ENCODE data around the gene GPALPP1. TPM values are rescaled to one million over a fixed set of nuclear protein-coding genes. Genes with fewer than 3 reads are reported as not detected.

GPALPP1 gene
- total RNA-seq, 2 donors from 2014 or later = 9.0 to 14.6 TPM

GRCh38 chr13:45047394-45048310 is 58.3 kb downstream of the GPALPP1 start:
- Histone ChIP-seq H3K36me3 (no peaks in the 10 kb centered on the region), H3K27me3 (no peaks in the 10 kb centered on the region), H3K4me1 (peaks cover 0 to 6% of the 10 kb centered on the region in 2 donors), H3K27ac (peak overlapping the region; percentile 18 to 61), H3K4me3 (peak overlapping the region; percentile 35 to 46), H3K9me3 (no peaks in the 10 kb centered on the region)
- TF ChIP-seq CTCF (IDR thresholded peaks at IDR 0.05) = peak; percentile 69 to 88
- peak; percentile 72 for DNase-seq (ENCODE audit: low spot score)

- no peak for TF ChIP-seq CTCF (IDR thresholded peaks at IDR 0.05)
- Histone ChIP-seq H3K4me3 (no peak overlapping the region), H3K9me3 (no peaks in the 10 kb centered on the region), H3K4me1 (peaks cover 0 to 6% of the 10 kb centered on the region in 2 donors), H3K36me3 (no peaks in the 10 kb centered on the region), H3K27ac (no peak overlapping the region), H3K27me3 (no peaks in the 10 kb centered on the region)
- no peak for DNase-seq (ENCODE audit: low spot score)
Measured at GRCh38 chr13:45048890-45049407, 59.6 kb downstream of the GPALPP1 start.

GRCh38 chr13:45049478-45049877 is 60.1 kb downstream of the GPALPP1 start:
- TF ChIP-seq CTCF (IDR thresholded peaks at IDR 0.05) = no peak
- no peaks in the 10 kb centered on the region for H3K27me3 ChIP-seq
- H3K4me3 ChIP-seq = no peak overlapping the region
- H3K27ac ChIP-seq = no peak overlapping the region
- H3K36me3 ChIP-seq = no peaks in the 10 kb centered on the region
- H3K4me1 ChIP-seq = peaks cover 0 to 6% of the 10 kb centered on the region in 2 donors
- H3K9me3 ChIP-seq = no peaks in the 10 kb centered on the region
- DNase-seq (ENCODE audit: low spot score) = no peak

GRCh38 chr13:45051315-45051714 is 62.0 kb downstream of the GPALPP1 start:
- no peak for TF ChIP-seq CTCF (IDR thresholded peaks at IDR 0.05)
- no peak overlapping the region for H3K27ac ChIP-seq
- no peaks in the 10 kb centered on the region for H3K27me3 ChIP-seq
- no peaks in the 10 kb centered on the region for H3K9me3 ChIP-seq
- H3K4me1 ChIP-seq = peaks cover 0 to 19% of the 10 kb centered on the region in 2 donors
- H3K4me3 ChIP-seq = no peak overlapping the region
- H3K36me3 ChIP-seq = no peaks in the 10 kb centered on the region
- no peak for DNase-seq (ENCODE audit: low spot score)

- H3K27ac ChIP-seq = no peak overlapping the region
Measured at GRCh38 chr13:45055198-45055901, 66.0 kb downstream of the GPALPP1 start.

More at GRCh38 chr13:45055198-45055901, 66.0 kb downstream of the GPALPP1 start:
- Histone ChIP-seq H3K9me3 (no peaks in the 10 kb centered on the region), H3K4me3 (no peak overlapping the region), H3K27me3 (no peaks in the 10 kb centered on the region), H3K4me1 (peaks cover 0 to 17% of the 10 kb centered on the region in 2 donors), H3K36me3 (no peaks in the 10 kb centered on the region)
- TF ChIP-seq CTCF (IDR thresholded peaks at IDR 0.05) = no peak
- no peak for DNase-seq (ENCODE audit: low spot score)
